Lower leg skin (tissue), 4 donors: ENCODE data around the gene KLK7. TPM values are rescaled to one million over a fixed set of nuclear protein-coding genes. Genes with fewer than 3 reads are reported as not detected.

ENCODE experiments used
- DNase-seq, 2 donors: peaks; one replicate each; pipeline ENCODE4 v3.0.0-alpha.2; 2019; ENCODE audit warnings: low spot score in 2 of 2
- H3K4me3 ChIP-seq: fragments of 200-600 bp; sonication (generic); 2 replicates; pipeline ENCODE4 v1.5.1; 2017; ENCODE audit warnings: mild to moderate bottlenecking, low read depth; ENCODE audit not compliant: poor library complexity, severe bottlenecking
- CTCF ChIP-seq, 3 donors: fragments of 450-650 bp; IDR thresholded peaks; one replicate each; pipeline ENCODE4 v1.5.1; 2016; ENCODE audit warnings: antibody characterized with exemption in 3 of 3, mild to moderate bottlenecking in 3 of 3, moderate library complexity in 2 of 3
- POLR2A ChIP-seq, 2 donors: fragments of 450-650 bp; IDR thresholded peaks; one replicate each; pipeline ENCODE4 v1.6.1; 2016 to 2017; ENCODE audit warnings: antibody characterized with exemption in 2 of 2, mild to moderate bottlenecking in 1 of 2, moderate library complexity in 1 of 2
- WGBS, 2 donors: methylation state at CpG; one replicate each; pipeline ENCODE4 v1.1.5; 2018; 5-methylcytosine and 5-hydroxymethylcytosine counted together
- intact Hi-C: fragments of 100-400 bp; cut with DNase I; formaldehyde crosslinking; loops from one replicate; pipeline ENCODE4 v1.15.0; 2023; ENCODE audit warnings: low total_unique reads
- total RNA-seq, 4 donors: library from RNA; depleted of rRNA; stranded (reverse); fragments of >200 nt; gene quantifications; one replicate each; pipeline ENCODE4 v1.1.0, GENCODE V29; 2016

KLK7 gene
- total RNA-seq, 4 donors from 2014 or later = 206 to 251 (median 224) TPM

DNA sequence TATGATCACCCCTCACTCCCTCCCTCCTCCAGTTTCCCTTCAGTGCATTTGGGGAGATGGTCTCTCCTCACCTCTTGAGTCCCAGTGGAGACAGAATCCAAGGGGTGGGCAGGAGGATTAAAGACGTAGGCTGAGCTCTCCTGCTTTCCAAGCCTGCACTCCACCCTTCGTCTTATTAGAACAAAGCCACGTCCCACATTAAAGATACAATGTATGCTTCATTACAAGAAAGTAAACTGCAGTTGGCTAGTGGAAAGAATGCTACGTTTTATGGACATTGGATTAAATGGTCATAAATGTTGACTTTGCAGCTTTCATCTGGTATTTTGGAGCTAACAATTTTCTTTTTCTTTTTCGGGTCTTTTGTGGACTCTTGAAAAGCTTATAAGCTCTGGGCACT, 44.2 kb upstream of the KLK7 start:
- no peak overlapping the region for H3K4me3 ChIP-seq
- intact Hi-C loops = no loop called here
- DNase-seq = no peak
- 34 to 39% methylated on average over 5 of the region's 5 CpGs for WGBS, 2 donors
- TF ChIP-seq CTCF (IDR thresholded peaks at IDR 0.05) (no peak), POLR2A (IDR thresholded peaks at IDR 0.05) (no peak)

GRCh38 chr19:51027126-51027806, 43.5 kb upstream of the KLK7 start:
- 26 to 33% methylated on average over 14 of the region's 14 CpGs for WGBS, 2 donors
- no peak overlapping the region for H3K4me3 ChIP-seq
- intact Hi-C loops = no loop called here
- TF ChIP-seq CTCF (IDR thresholded peaks at IDR 0.05) = no peak
- no peak for TF ChIP-seq POLR2A (IDR thresholded peaks at IDR 0.05)
- DNase-seq = no peak

DNA sequence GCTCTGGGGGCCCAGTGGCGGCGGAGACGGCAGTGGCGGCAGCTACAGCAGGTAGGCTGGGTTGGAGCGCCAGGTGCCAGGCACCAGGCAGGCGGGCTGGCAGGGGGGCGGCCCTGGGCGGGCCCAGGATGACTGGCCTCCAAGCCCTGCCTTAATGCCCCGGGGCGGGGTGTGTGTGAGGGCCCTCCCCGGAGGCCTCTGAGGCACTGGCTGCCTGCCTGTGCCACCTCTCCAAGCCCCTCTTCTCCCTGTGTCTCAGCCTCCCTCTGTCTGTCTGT, 42.8 kb upstream of the KLK7 start, which contains the start of gene KLK11:
TSS of gene KLK11 (minus strand) at position 63 of the 278 bp plus-strand sequence. CDS start 985 bp downstream, outside the sequence.
- no peak for TF ChIP-seq POLR2A (IDR thresholded peaks at IDR 0.05)
- TF ChIP-seq CTCF (IDR thresholded peaks at IDR 0.05) = no peak
- H3K4me3 ChIP-seq = no peak within 1 kb of the TSS
- 35 to 70% methylated on average over 10 to 11 of the region's 11 CpGs for WGBS, 2 donors
- no peak for DNase-seq
- intact Hi-C loops = no loop called here

DNA sequence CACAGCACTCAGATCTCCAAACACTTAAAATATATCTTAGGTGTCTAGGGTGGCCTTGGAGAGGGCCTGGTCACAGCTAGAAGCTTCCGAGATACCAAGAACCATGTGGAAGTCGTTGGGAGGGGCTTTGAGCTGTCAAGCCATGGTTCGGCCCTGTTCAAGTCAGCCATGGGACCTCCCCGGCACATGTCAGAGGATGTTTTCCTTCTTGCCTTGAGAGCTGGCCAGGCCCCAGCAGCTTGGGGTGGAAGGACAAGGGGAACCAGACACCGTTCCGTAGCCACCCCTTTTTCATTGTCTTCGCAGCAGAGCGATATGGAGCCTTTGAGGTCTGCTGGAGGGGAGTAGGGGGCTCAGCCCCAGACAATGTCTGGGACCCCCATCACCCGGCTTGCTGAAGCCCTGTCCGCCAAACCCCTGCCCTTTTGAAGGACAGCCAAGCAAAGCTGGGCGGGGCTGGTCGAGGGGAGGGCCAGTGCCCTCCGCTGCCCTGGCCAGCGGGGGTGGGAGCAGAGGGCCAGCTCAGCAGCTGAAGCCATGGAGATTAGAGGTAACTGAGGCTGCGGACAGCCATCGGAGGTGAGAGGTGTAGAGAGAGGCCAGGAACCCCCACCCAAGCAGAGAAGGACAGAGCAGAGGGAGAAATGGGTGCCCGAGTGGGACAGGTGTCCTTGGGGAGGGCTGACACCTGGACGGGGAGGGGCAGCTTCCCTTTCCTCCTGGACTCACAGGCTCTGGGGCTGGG, 42.3 kb upstream of the KLK7 start:
- DNase-seq = no peak
- TF ChIP-seq CTCF (IDR thresholded peaks at IDR 0.05) = no peak
- no peak for TF ChIP-seq POLR2A (IDR thresholded peaks at IDR 0.05)
- no peak overlapping the region for H3K4me3 ChIP-seq
- WGBS, 2 donors = 36 to 46% methylated on average over 18 of the region's 18 CpGs
- intact Hi-C loops = no loop called here

DNA sequence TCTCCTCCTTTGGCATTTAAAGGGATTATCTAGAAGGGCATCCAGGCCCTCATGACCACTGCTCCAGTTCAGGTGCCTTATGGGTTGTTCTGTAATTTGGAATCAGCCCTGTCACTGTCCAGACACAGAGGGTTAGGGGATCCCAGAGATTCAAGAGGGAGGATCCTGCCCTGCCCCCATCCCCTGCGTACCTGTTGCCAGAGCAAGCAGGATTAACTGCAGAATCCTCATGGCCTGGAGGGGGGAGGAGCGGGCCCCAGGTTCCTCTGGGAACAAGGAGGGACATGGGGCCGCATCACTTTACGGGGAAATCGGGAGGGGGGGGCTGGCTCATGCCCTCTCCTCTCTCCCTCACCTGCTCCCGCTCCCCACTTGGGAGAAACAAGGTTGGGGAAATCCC, 41.7 kb upstream of the KLK7 start:
- no peak for DNase-seq
- no peak for TF ChIP-seq POLR2A (IDR thresholded peaks at IDR 0.05)
- no peak for TF ChIP-seq CTCF (IDR thresholded peaks at IDR 0.05)
- H3K4me3 ChIP-seq = no peak overlapping the region
- intact Hi-C loops = no loop called here
- WGBS, 2 donors = 29 to 44% methylated on average over 6 of the region's 6 CpGs
